GM18861 (cell line): Measurements from ENCODE around the gene NEU2.
"Not testable (repeated sequence)": the region's sequence is repeated elsewhere in the genome, so short reads cannot be mapped to it uniquely, and the experiment has no call there.

Experiments
- ATAC-seq: cut with Tn5 transposase; IDR thresholded peaks from one replicate; pipeline ENCODE4 v1.9.1; 2021; ENCODE audit not compliant: unreplicated experiment

NEU2 gene

GRCh38 chr2:233034091-233034882 is 1.8 kb downstream of the NEU2 start:
- no peak for ATAC-seq

GRCh38 chr2:233035426-233036161 is 3.1 kb downstream of the NEU2 start:
- ATAC-seq = no peak

- ATAC-seq = no peak
Observed at GRCh38 chr2:233036162-233036838, 3.8 kb downstream of the NEU2 start.

- no peak for ATAC-seq
Observed at GRCh38 chr2:233037078-233037477, 4.6 kb downstream of the NEU2 start.

- no peak for ATAC-seq
Observed at GRCh38 chr2:233039212-233039845, 6.9 kb downstream of the NEU2 start.

GRCh38 chr2:233039846-233040530 is 7.5 kb downstream of the NEU2 start:
- no peak for ATAC-seq

GRCh38 chr2:233040571-233040970 is 8.1 kb downstream of the NEU2 start:
- no peak for ATAC-seq

- no peak for ATAC-seq
Observed at GRCh38 chr2:233041722-233042323, 9.4 kb downstream of the NEU2 start.

GRCh38 chr2:233042549-233042948 is 10.1 kb downstream of the NEU2 start:
- no peak for ATAC-seq

GRCh38 chr2:233044974-233045605 is 12.6 kb downstream of the NEU2 start:
- no peak for ATAC-seq

GRCh38 chr2:233047206-233047605 is 14.7 kb downstream of the NEU2 start:
- no peak for ATAC-seq

GRCh38 chr2:233047667-233048066 is 15.2 kb downstream of the NEU2 start:
- ATAC-seq = no peak

GRCh38 chr2:233048569-233049193 is 16.2 kb downstream of the NEU2 start:
- no peak for ATAC-seq

GRCh38 chr2:233049194-233049761 is 16.8 kb downstream of the NEU2 start:
- no peak for ATAC-seq

- ATAC-seq = no peak
Observed at GRCh38 chr2:233051241-233052149, 19.0 kb downstream of the NEU2 start.

GRCh38 chr2:233052517-233052916 is 20.0 kb downstream of the NEU2 start:
- not testable (repeated sequence) for ATAC-seq

- ATAC-seq = no peak
Observed at GRCh38 chr2:233053928-233054784, 21.7 kb downstream of the NEU2 start.
